DOHH2 (cell line): ENCODE data around the gene CADPS.

Source experiments
- H3F3A ChIP-seq: fragments of 200-600 bp; sonication (generic), shearing (Covaris generic); 2 replicates; pipeline ENCODE4 v1.6.0; 2016; ENCODE audit warnings: antibody characterized with exemption, mild to moderate bottlenecking; ENCODE audit not compliant: control insufficient read depth, insufficient read depth
- H3K27ac ChIP-seq: fragments of 200-600 bp; sonication (generic); 2 replicates; pipeline ENCODE4 v1.5.1; 2014; ENCODE audit warnings: low read depth, mild to moderate bottlenecking, low read length, moderate library complexity
- H3K27me3 ChIP-seq: fragments of 200-600 bp; sonication (generic); 2 replicates; pipeline ENCODE4 v1.6.1; 2014; ENCODE audit warnings: mild to moderate bottlenecking, low read length, mixed read lengths; ENCODE audit not compliant: control insufficient read depth
- H3K36me3 ChIP-seq: fragments of 200-600 bp; sonication (generic); 2 replicates; pipeline ENCODE4 v1.6.1; 2014; ENCODE audit warnings: mild to moderate bottlenecking, low read length, moderate library complexity, mixed read lengths; ENCODE audit not compliant: control insufficient read depth
- H3K4me1 ChIP-seq: fragments of 200-600 bp; sonication (generic); 2 replicates; pipeline ENCODE4 v1.6.1; 2014; ENCODE audit warnings: mild to moderate bottlenecking, low read length, mixed read lengths; ENCODE audit not compliant: control insufficient read depth
- H3K4me2 ChIP-seq: fragments of 200-600 bp; sonication (generic); 2 replicates; pipeline ENCODE4 v1.6.0; 2014; ENCODE audit warnings: mild to moderate bottlenecking, low read length, moderate library complexity
- H3K4me3 ChIP-seq: fragments of 200-600 bp; sonication (generic); 2 replicates; pipeline ENCODE4 v1.5.1; 2014; ENCODE audit warnings: mild to moderate bottlenecking, low read length, mixed read lengths
- H3K79me2 ChIP-seq: fragments of 200-600 bp; sonication (generic); 2 replicates; pipeline ENCODE4 v1.6.1; 2014; ENCODE audit warnings: mild to moderate bottlenecking, low read length, mixed read lengths; ENCODE audit not compliant: control insufficient read depth
- H3K9me2 ChIP-seq: fragments of 200-600 bp; sonication (generic); replicated peaks from 2 replicates; pipeline ENCODE4 v1.6.1; 2014; ENCODE audit warnings: mild to moderate bottlenecking, low read length, mixed read lengths; ENCODE audit not compliant: control insufficient read depth
- H3K9me3 ChIP-seq: fragments of 200-600 bp; sonication (generic); 2 replicates; pipeline ENCODE4 v1.6.1; 2014; ENCODE audit warnings: antibody characterized with exemption, low read length, mixed read lengths; ENCODE audit not compliant: control insufficient read depth, insufficient read depth
- H4K20me1 ChIP-seq: fragments of 200-600 bp; sonication (generic); 2 replicates; pipeline ENCODE4 v1.6.0; 2014; ENCODE audit warnings: low read depth, mild to moderate bottlenecking, antibody characterized with exemption, low read length, moderate library complexity; ENCODE audit not compliant: control insufficient read depth, insufficient read depth
- CTCF ChIP-seq: fragments of 200-600 bp; sonication (generic); IDR thresholded peaks from one replicate; pipeline ENCODE4 v1.5.1; 2014; ENCODE audit warnings: antibody characterized with exemption, mild to moderate bottlenecking, low read depth, low read length; ENCODE audit not compliant: poor library complexity, severe bottlenecking
- EZH2phosphoT487 ChIP-seq: fragments of 200-600 bp; sonication (generic); IDR thresholded peaks from 2 replicates; pipeline ENCODE4 v1.6.1; 2017; ENCODE audit warnings: borderline replicate concordance, mild to moderate bottlenecking, antibody characterized with exemption, low read length, moderate library complexity, mixed read lengths

Gene CADPS

GRCh38 chr3:62703451-62704167 lies 171.6 kb downstream of the CADPS start:
- no peaks in the 10 kb centered on the region for H3K27me3 ChIP-seq
- H3K9me3 ChIP-seq = no peaks in the 10 kb centered on the region
- TF ChIP-seq EZH2phosphoT487 (no peak), CTCF (no peak)
- H3K36me3 ChIP-seq = peaks cover 4% of the 10 kb centered on the region
- no peak overlapping the region for H3K4me2 ChIP-seq
- H3K4me1 ChIP-seq = peaks cover 50% of the 10 kb centered on the region
- H3F3A ChIP-seq = no peaks in the 10 kb centered on the region
- H3K27ac ChIP-seq = no peak overlapping the region
- no peak overlapping the region for H3K4me3 ChIP-seq
- no peaks in the 10 kb centered on the region for H4K20me1 ChIP-seq
- H3K79me2 ChIP-seq = no peaks in the 10 kb centered on the region
- no peaks in the 10 kb centered on the region for H3K9me2 ChIP-seq

- no peaks in the 10 kb centered on the region for H3K27me3 ChIP-seq
- H3K4me2 ChIP-seq = no peak overlapping the region
- no peaks in the 10 kb centered on the region for H3K79me2 ChIP-seq
- H3F3A ChIP-seq = no peaks in the 10 kb centered on the region
- no peaks in the 10 kb centered on the region for H4K20me1 ChIP-seq
- TF ChIP-seq EZH2phosphoT487 (no peak), CTCF (no peak)
- H3K9me2 ChIP-seq = no peaks in the 10 kb centered on the region
- H3K4me3 ChIP-seq = no peak overlapping the region
- H3K27ac ChIP-seq = no peak overlapping the region
- H3K9me3 ChIP-seq = no peaks in the 10 kb centered on the region
- peaks cover 51% of the 10 kb centered on the region for H3K4me1 ChIP-seq
- peaks cover 7% of the 10 kb centered on the region for H3K36me3 ChIP-seq
These were observed 174.9 kb downstream of the CADPS start for GRCh38 chr3:62700357-62700756.

- peaks cover 7% of the 10 kb centered on the region for H3K36me3 ChIP-seq
These were observed 175.5 kb downstream of the CADPS start for GRCh38 chr3:62699728-62700127.

More at GRCh38 chr3:62699728-62700127, 175.5 kb downstream of the CADPS start:
- Histone ChIP-seq H3F3A (no peaks in the 10 kb centered on the region), H3K9me3 (no peaks in the 10 kb centered on the region), H3K9me2 (no peaks in the 10 kb centered on the region), H4K20me1 (no peaks in the 10 kb centered on the region), H3K4me2 (no peak overlapping the region), H3K79me2 (no peaks in the 10 kb centered on the region), H3K27ac (no peak overlapping the region), H3K27me3 (no peaks in the 10 kb centered on the region), H3K4me3 (no peak overlapping the region), H3K4me1 (peaks cover 51% of the 10 kb centered on the region)
- TF ChIP-seq CTCF (no peak), EZH2phosphoT487 (no peak)
